IMR-90 (cell line): ENCODE measurements around the gene SLC25A51. TPM values are rescaled to one million over a fixed set of nuclear protein-coding genes. Genes with fewer than 3 reads are reported as not detected.
A peak's percentile ranks its signal among the peaks of the same experiment; 100 is the strongest.

ENCODE experiments used
- ATAC-seq: fragments of 200-7000 bp; cut with Tn5 transposase; 2 replicates; pipeline ENCODE4 v1.9.1; 2020; ENCODE audit warnings: low read depth, mild to moderate bottlenecking, moderate library complexity
- BruUV-seq: library from RNA; stranded (reverse); fragments of 400-500 nt; replicated peaks from 2 replicates; lab custom pipeline; 2021; lab: Mats Ljungman, UMichigan
- CTCF ChIA-PET: fragments of 300-600 bp; formaldehyde crosslinking; extraction: SDS; loops from one replicate; lab custom pipeline; 2021; ENCODE audit warnings: antibody characterized with exemption; lab: Yijun Ruan, JAX
- POLR2A ChIA-PET: fragments of 300-600 bp; sonication (Branson Sonifier 250); formaldehyde crosslinking; loops from one replicate; lab custom pipeline; 2022; ENCODE audit warnings: antibody characterized with exemption; ENCODE audit not compliant: unreplicated experiment; lab: Charles Lee
- DNase-seq: peaks from one replicate; pipeline ENCODE4 v3.0.0; 2013
- H2AFZ ChIP-seq: replicated peaks from 2 replicates; pipeline ENCODE3; 2013; ENCODE audit warnings: low read length, mild to moderate bottlenecking; ENCODE audit not compliant: poor library complexity
- H2AK5ac ChIP-seq: 2 replicates; pipeline ENCODE4 v1.6.1; 2013; ENCODE audit warnings: low read depth, low read length, inconsistent platforms
- H2AK9ac ChIP-seq: replicated peaks from 2 replicates; pipeline ENCODE3; 2013; ENCODE audit warnings: mild to moderate bottlenecking, low read depth, low read length, moderate library complexity; ENCODE audit not compliant: poor library complexity
- H2BK120ac ChIP-seq: 2 replicates; pipeline ENCODE4 v1.6.1; 2013; ENCODE audit warnings: low read depth, low read length, inconsistent platforms
- H2BK15ac ChIP-seq: 3 replicates; pipeline ENCODE4 v1.6.1; 2013; ENCODE audit warnings: low read depth, low read length, inconsistent platforms
- H2BK20ac ChIP-seq: 2 replicates; pipeline ENCODE4 v1.6.1; 2013; ENCODE audit warnings: low read depth, mild to moderate bottlenecking, inconsistent platforms, low read length, moderate library complexity
- H2BK5ac ChIP-seq: 2 replicates; pipeline ENCODE4 v1.6.1; 2013; ENCODE audit warnings: mild to moderate bottlenecking, low read depth, low read length, inconsistent platforms; ENCODE audit not compliant: poor library complexity, severe bottlenecking
- H3K14ac ChIP-seq: replicated peaks from 2 replicates; pipeline ENCODE4 v1.6.1; 2013; ENCODE audit warnings: low read depth, low read length, inconsistent platforms
- H3K18ac ChIP-seq: 2 replicates; pipeline ENCODE4 v1.6.1; 2013; ENCODE audit warnings: low read depth, low read length, control low read depth
- H3K23ac ChIP-seq: 2 replicates; pipeline ENCODE4 v1.6.1; 2013; ENCODE audit warnings: low read depth, low read length, inconsistent platforms
- H3K27ac ChIP-seq: 2 replicates; pipeline ENCODE4 v1.5.1; 2013; ENCODE audit warnings: mild to moderate bottlenecking, control low read depth, low read length; ENCODE audit not compliant: insufficient read depth
- H3K27me3 ChIP-seq: 2 replicates; pipeline ENCODE4 v1.6.1; 2013; ENCODE audit warnings: low read length; ENCODE audit not compliant: control insufficient read depth, insufficient read depth
- H3K36me3 ChIP-seq: 2 replicates; pipeline ENCODE4 v1.6.1; 2013; ENCODE audit warnings: low read length, mixed read lengths; ENCODE audit not compliant: control insufficient read depth, insufficient read depth
- H3K4ac ChIP-seq: 2 replicates; pipeline ENCODE4 v1.6.1; 2013; ENCODE audit warnings: low read depth, low read length, inconsistent platforms
- H3K4me1 ChIP-seq: 2 replicates; pipeline ENCODE4 v1.6.1; 2013; ENCODE audit warnings: low read length, mixed read lengths; ENCODE audit not compliant: control insufficient read depth, insufficient read depth
- H3K4me2 ChIP-seq: 2 replicates; pipeline ENCODE4 v1.6.1; 2013; ENCODE audit warnings: low read depth, mild to moderate bottlenecking, control low read depth, low read length, moderate library complexity
- H3K4me3 ChIP-seq: 2 replicates; pipeline ENCODE4 v1.5.1; 2013; ENCODE audit warnings: low read depth, mild to moderate bottlenecking, control low read depth, low read length, moderate library complexity; ENCODE audit not compliant: insufficient read depth
- H3K56ac ChIP-seq: 2 replicates; pipeline ENCODE4 v1.6.1; 2013; ENCODE audit warnings: low read length, inconsistent platforms; ENCODE audit not compliant: insufficient read depth; ENCODE audit errors: extremely low read depth
- H3K79me1 ChIP-seq, 2 experiments: 2 replicates each; pipeline ENCODE4 v1.6.1; 2013; ENCODE audit warnings: low read length in 2 of 2, inconsistent platforms in 1 of 2, low read depth in 1 of 2
- H3K9ac ChIP-seq: 2 replicates; pipeline ENCODE4 v1.6.1; 2013; ENCODE audit warnings: low read depth, low read length, control low read depth
- H3K9me1 ChIP-seq: 2 replicates; pipeline ENCODE4 v1.6.1; 2013; ENCODE audit warnings: low read length, inconsistent platforms; ENCODE audit not compliant: insufficient read depth
- H3K9me3 ChIP-seq: 2 replicates; pipeline ENCODE4 v1.6.1; 2013; ENCODE audit warnings: low read length; ENCODE audit not compliant: control insufficient read depth, insufficient read depth
- H4K20me1 ChIP-seq: 2 replicates; pipeline ENCODE4 v1.6.1; 2013; ENCODE audit warnings: low read length, inconsistent platforms; ENCODE audit not compliant: insufficient read depth
- H4K5ac ChIP-seq: 2 replicates; pipeline ENCODE4 v1.6.1; 2013; ENCODE audit warnings: mild to moderate bottlenecking, low read depth, low read length, control low read depth
- H4K8ac ChIP-seq, 2 experiments: 2 replicates each; pipeline ENCODE4 v1.6.1; 2013; ENCODE audit warnings: low read depth in 2 of 2, low read length in 2 of 2, control low read depth in 1 of 2, inconsistent platforms in 1 of 2
- H4K91ac ChIP-seq: 2 replicates; pipeline ENCODE4 v1.6.1; 2013; ENCODE audit warnings: low read depth, low read length, inconsistent platforms; ENCODE audit not compliant: insufficient read depth
- ELK1 ChIP-seq: fragments of 150-350 bp; IDR thresholded peaks from 2 replicates; pipeline ENCODE4 v1.6.1; 2016; ENCODE audit warnings: low read depth, mild to moderate bottlenecking, low read length, moderate library complexity, borderline replicate concordance
- MAZ ChIP-seq: IDR thresholded peaks from 2 replicates; pipeline ENCODE4 v1.6.1; 2012; ENCODE audit warnings: low read depth, mild to moderate bottlenecking, low read length, improper control_type of control experiment, moderate library complexity, borderline replicate concordance
- WGBS, 2 experiments: methylation state at CpG; one replicate each; pipeline versions ENCODE4 v1.1.5 to v1.1.7; 2013; ENCODE audit warnings: missing lambda C conversion rate in 2 of 2; ENCODE audit not compliant: insufficient read length in 1 of 2; ENCODE audit errors: extremely low coverage in 2 of 2; 5-methylcytosine and 5-hydroxymethylcytosine counted together
- dilution Hi-C: fragments of 300-500 bp; cut with HindIII; formaldehyde crosslinking; loops from one replicate; pipeline ENCODE4 v1.14.3; 2018; ENCODE audit warnings: low sequenced_read_pairs; ENCODE audit not compliant: unreplicated experiment
- in situ Hi-C: fragments of 300-500 bp; cut with MboI; formaldehyde crosslinking; loops from 3 replicates; pipeline ENCODE4 v1.14.3; 2019; ENCODE audit warnings: low sequenced_read_pairs, inconsistent platforms, mixed read lengths
- intact Hi-C: fragments of 100-400 bp; cut with micrococcal nuclease; formaldehyde crosslinking; loops from 2 replicates; pipeline ENCODE4 v1.10.0; 2022
- polyA plus RNA-seq, 3 experiments: library from polyadenylated mRNA; depleted of rRNA; stranded (reverse); fragments of >200 nt; gene quantifications; 2 replicates each; pipeline ENCODE4 v1.2.3, GENCODE V29; 2012; ENCODE audit warnings: low replicate concordance in 1 of 3
- total RNA-seq: library from RNA; depleted of rRNA; stranded (reverse); fragments of >200 nt; gene quantifications from 2 replicates; pipeline ENCODE4 v1.2.3, GENCODE V29; 2012

SLC25A51 gene
- total and polyA plus RNA-seq, 2 of the 4 experiments (the other 2 are of a cell fraction), result 14.1 to 81.6 TPM

GRCh38 chr9:37927601-37928551, 23.9 kb upstream of the SLC25A51 start:
- Histone ChIP-seq H3K4me1 (peaks cover 18% of the 10 kb centered on the region), H3K27ac (no peak overlapping the region), H2AFZ (no peak overlapping the region), H4K5ac (no peak overlapping the region), H2AK9ac (no peak overlapping the region), H3K4me2 (no peak overlapping the region), H3K18ac (no peak overlapping the region), H3K9me1 (peaks cover 30% of the 10 kb centered on the region), H2AK5ac (peak overlapping the region; percentile 56; the same call in 1 of the 2 replicates), H2BK15ac (no peak overlapping the region), H2BK120ac (no peak overlapping the region), H4K91ac (no peak overlapping the region), H3K9ac (no peak overlapping the region), H3K23ac (peak overlapping the region; percentile 23; the same call in 1 of the 2 replicates), H3K27me3 (no peaks in the 10 kb centered on the region), H3K9me3 (no peaks in the 10 kb centered on the region), H3K14ac (no peak overlapping the region; the same call in 1 of the 2 replicates), H3K56ac (no peak overlapping the region), H4K8ac (peak overlapping the region in 1 of 2 experiments; percentile 12; a peak in 3 of 4 replicates), H2BK5ac (no peak overlapping the region), H3K4ac (no peak overlapping the region), H3K4me3 (no peak overlapping the region), H2BK20ac (0 out of 2 replicates have a peak overlapping the region, but pooled peaks have one; percentile 14), H3K79me1 (peaks cover 68 to 89% of the 10 kb centered on the region in 2 experiments), H3K36me3 (peaks cover 27% of the 10 kb centered on the region), H4K20me1 (peaks cover 24% of the 10 kb centered on the region)
- in situ Hi-C loops, result loop anchor here (10.0 kb wide), 1 partner anchor 137 kb away; the partner anchor contains the start of gene SHB
- no peak for ATAC-seq
- WGBS, 2 experiments, result 67% methylated on average over 3 of the region's 13 CpGs; no CpG with 5 or more reads in 1 of the 2 experiments
- no peak for DNase-seq
- no peak for TF ChIP-seq MAZ
- no peak for TF ChIP-seq ELK1
- BruUV-seq, result no TSS peak
- dilution Hi-C loops, result loop anchor here (25.0 kb wide), 1 partner anchor 134 kb away; the partner anchor contains the start of gene SHB
- POLR2A ChIA-PET, result no interaction called here
- intact Hi-C loops, result no loop called here
- CTCF ChIA-PET, result no interaction called here
